Thoracic aorta (tissue), 2 donors: ENCODE results near the gene ZC3H10. TPM values are rescaled to one million over a fixed set of nuclear protein-coding genes. Genes with fewer than 3 reads are reported as not detected.

Source experiments
- ATAC-seq: fragments of 150-250 bp; one replicate; pipeline ENCODE4 v1.8.0; 2017; ENCODE audit warnings: low read depth; ENCODE audit not compliant: insufficient number of reproducible peaks, low FRiP score
- DNase-seq: peaks from one replicate; pipeline ENCODE4 v3.0.0-alpha.2; 2020; ENCODE audit warnings: low spot score
- H3K27ac ChIP-seq, 2 donors: fragments of 200-600 bp; sonication (generic); 1 replicate in 1 of 2; 2 replicates in 1 of 2; pipeline ENCODE4 v1.5.1; 2016; ENCODE audit warnings: mild to moderate bottlenecking in 2 of 2, moderate library complexity in 2 of 2
- H3K27me3 ChIP-seq: fragments of 200-600 bp; sonication (generic); replicated peaks from 2 replicates; pipeline ENCODE4 v1.6.0; 2016; ENCODE audit warnings: mild to moderate bottlenecking; ENCODE audit not compliant: insufficient read depth
- H3K36me3 ChIP-seq: fragments of 200-600 bp; sonication (generic); one replicate; pipeline ENCODE4 v1.5.1; 2016
- H3K4me1 ChIP-seq, 2 donors: fragments of 200-600 bp; sonication (generic); 1 replicate in 1 of 2; 2 replicates in 1 of 2; pipeline versions ENCODE4 v1.5.1 to v1.6.0; 2016; ENCODE audit warnings: low read depth in 2 of 2, mild to moderate bottlenecking in 1 of 2; ENCODE audit not compliant: control insufficient read depth in 1 of 2
- H3K4me3 ChIP-seq: fragments of 200-600 bp; sonication (generic); 2 replicates; pipeline ENCODE4 v1.5.1; 2016; ENCODE audit warnings: mild to moderate bottlenecking
- H3K9me3 ChIP-seq: fragments of 200-600 bp; sonication (generic); 2 replicates; pipeline ENCODE4 v1.5.1; 2016
- CTCF ChIP-seq: fragments of 200-600 bp; sonication (generic); IDR thresholded peaks from one replicate; pipeline ENCODE4 v1.5.1; 2019; ENCODE audit warnings: antibody characterized with exemption
- total RNA-seq, 2 donors: library from RNA; depleted of rRNA; stranded (reverse); fragments of >200 nt; gene quantifications; one replicate each; pipeline versions ENCODE4 v1.1.0 to v1.2.3, GENCODE V29; 2016

The ZC3H10 gene
- total RNA-seq, 2 donors from 2014 or later: 4.1 to 7.1 TPM

GRCh38 chr12:56129942-56130495 lies 12.0 kb downstream of the ZC3H10 start:
- H3K4me1 ChIP-seq: peaks cover 21 to 34% of the 10 kb centered on the region in 2 donors
- no peak for TF ChIP-seq CTCF
- no peaks in the 10 kb centered on the region for H3K9me3 ChIP-seq
- H3K27me3 ChIP-seq: no peaks in the 10 kb centered on the region
- DNase-seq: no peak
- no peak for ATAC-seq
- peak overlapping the region; percentile 83 for H3K27ac ChIP-seq
- H3K36me3 ChIP-seq: peaks cover 38% of the 10 kb centered on the region
- H3K4me3 ChIP-seq: peak overlapping the region; percentile 80

- TF ChIP-seq CTCF: no peak
- Histone ChIP-seq H3K9me3 (no peaks in the 10 kb centered on the region), H3K36me3 (peaks cover 45% of the 10 kb centered on the region), H3K27ac (peak overlapping the region; percentile 83), H3K4me1 (peaks cover 21 to 31% of the 10 kb centered on the region in 2 donors), H3K27me3 (no peaks in the 10 kb centered on the region), H3K4me3 (no peak overlapping the region)
- DNase-seq (no peak), ATAC-seq (no peak)
These were observed 12.8 kb downstream of the ZC3H10 start for GRCh38 chr12:56130876-56131275.

- TF ChIP-seq CTCF: no peak
- DNase-seq (no peak), ATAC-seq (no peak)
- H3K27me3 ChIP-seq: no peaks in the 10 kb centered on the region
- peaks cover 5 to 8% of the 10 kb centered on the region in 2 donors for H3K4me1 ChIP-seq
- no peak overlapping the region for H3K27ac ChIP-seq
- peaks cover 72% of the 10 kb centered on the region for H3K36me3 ChIP-seq
- H3K9me3 ChIP-seq: no peaks in the 10 kb centered on the region
- H3K4me3 ChIP-seq: no peak overlapping the region
These were observed 16.8 kb downstream of the ZC3H10 start for GRCh38 chr12:56134897-56135296.

- no peak overlapping the region for H3K4me3 ChIP-seq
- H3K9me3 ChIP-seq: no peaks in the 10 kb centered on the region
- no peaks in the 10 kb centered on the region for H3K4me1 ChIP-seq
- ATAC-seq: no peak
- DNase-seq: no peak
- no peak overlapping the region for H3K27ac ChIP-seq
- TF ChIP-seq CTCF: no peak
- H3K36me3 ChIP-seq: peaks cover 75% of the 10 kb centered on the region
- no peaks in the 10 kb centered on the region for H3K27me3 ChIP-seq
These were observed 19.9 kb downstream of the ZC3H10 start for GRCh38 chr12:56137853-56138571.

- Histone ChIP-seq H3K4me1 (peaks cover 4 to 10% of the 10 kb centered on the region in 2 donors), H3K27ac (no peak overlapping the region), H3K4me3 (no peak overlapping the region), H3K36me3 (peaks cover 46% of the 10 kb centered on the region), H3K27me3 (no peaks in the 10 kb centered on the region), H3K9me3 (no peaks in the 10 kb centered on the region)
- TF ChIP-seq CTCF: no peak
- ATAC-seq (no peak), DNase-seq (no peak)
These were observed 24.1 kb downstream of the ZC3H10 start for GRCh38 chr12:56141946-56142784.
